Stimulated activated CD4-positive, alpha-beta T cell treated with anti-CD3 and anti-CD28 coated beads, Interleukin-1b, Interleukin-23, amount 100 ng/mL, for 1 hour (primary cell): ENCODE results near the gene RAB11FIP4.

Experiments
- DNase-seq, 2 donors: peaks; one replicate each; pipeline ENCODE4 v3.0.0-alpha.2; 2020; ENCODE audit warnings: low read depth in 2 of 2

Gene RAB11FIP4

DNA sequence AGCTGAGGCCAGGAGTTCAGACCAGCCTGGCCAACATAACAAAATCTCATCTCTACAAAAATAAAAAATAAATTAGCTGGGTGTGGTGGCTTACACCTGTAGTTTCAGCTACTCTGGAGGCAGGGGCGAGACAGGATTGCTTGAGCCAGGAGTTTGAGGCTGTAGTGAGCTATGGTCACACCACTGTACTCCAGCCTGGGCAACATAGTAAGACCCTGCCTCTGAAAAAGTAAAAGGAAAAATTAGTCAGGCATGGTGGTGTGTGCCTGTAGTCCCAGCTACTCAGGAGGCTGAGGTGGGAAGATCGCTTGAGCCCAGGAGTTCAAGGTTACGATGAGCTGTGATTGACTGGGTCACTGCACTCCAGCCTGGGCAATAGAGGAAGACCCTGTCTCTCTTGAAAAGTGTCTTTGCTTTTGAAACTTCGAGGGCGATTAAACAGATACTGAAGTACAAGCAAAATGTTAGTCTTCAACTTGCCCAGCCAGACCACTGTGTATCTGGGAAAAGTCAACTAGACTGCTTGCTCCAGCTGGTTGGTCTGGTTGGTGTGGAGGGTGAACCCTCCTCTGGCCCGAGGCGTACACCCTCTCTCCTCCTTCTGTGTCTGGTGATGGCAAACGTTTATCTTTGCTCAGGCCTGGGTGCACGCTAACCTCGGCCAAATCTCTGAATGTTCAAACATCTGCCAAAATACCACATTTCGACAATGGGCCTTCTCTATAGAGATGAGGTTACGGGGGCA, 174.9 kb downstream of the RAB11FIP4 start:
- DNase-seq, result no peak

- no peak for DNase-seq
Measured at GRCh38 chr17:31566992-31567373, 175.5 kb downstream of the RAB11FIP4 start.

DNA sequence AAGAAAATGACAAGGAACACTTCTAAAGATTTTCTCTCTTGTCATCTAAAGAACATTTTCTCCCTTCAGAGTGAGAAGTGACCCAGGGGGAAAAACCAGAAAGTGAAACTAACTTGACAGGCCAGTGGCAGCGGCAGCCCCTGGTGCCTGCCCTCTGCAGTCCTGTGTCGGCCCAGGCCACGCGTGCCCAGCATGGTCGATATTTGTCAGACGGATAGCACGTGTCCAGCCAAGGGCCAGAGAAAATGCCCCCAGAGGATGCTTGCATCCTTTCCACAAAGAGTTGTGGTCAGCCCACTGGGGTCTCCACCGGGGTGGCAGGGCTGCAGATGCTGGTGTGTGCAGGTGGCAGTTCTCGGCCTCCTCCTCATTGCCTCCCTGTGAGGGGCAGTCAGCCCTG, 176.6 kb downstream of the RAB11FIP4 start:
- DNase-seq, result no peak

GRCh38 chr17:31568539-31568938, 177.1 kb downstream of the RAB11FIP4 start:
- no peak for DNase-seq

GRCh38 chr17:31570231-31570630, 178.8 kb downstream of the RAB11FIP4 start:
- DNase-seq, result no peak

DNA sequence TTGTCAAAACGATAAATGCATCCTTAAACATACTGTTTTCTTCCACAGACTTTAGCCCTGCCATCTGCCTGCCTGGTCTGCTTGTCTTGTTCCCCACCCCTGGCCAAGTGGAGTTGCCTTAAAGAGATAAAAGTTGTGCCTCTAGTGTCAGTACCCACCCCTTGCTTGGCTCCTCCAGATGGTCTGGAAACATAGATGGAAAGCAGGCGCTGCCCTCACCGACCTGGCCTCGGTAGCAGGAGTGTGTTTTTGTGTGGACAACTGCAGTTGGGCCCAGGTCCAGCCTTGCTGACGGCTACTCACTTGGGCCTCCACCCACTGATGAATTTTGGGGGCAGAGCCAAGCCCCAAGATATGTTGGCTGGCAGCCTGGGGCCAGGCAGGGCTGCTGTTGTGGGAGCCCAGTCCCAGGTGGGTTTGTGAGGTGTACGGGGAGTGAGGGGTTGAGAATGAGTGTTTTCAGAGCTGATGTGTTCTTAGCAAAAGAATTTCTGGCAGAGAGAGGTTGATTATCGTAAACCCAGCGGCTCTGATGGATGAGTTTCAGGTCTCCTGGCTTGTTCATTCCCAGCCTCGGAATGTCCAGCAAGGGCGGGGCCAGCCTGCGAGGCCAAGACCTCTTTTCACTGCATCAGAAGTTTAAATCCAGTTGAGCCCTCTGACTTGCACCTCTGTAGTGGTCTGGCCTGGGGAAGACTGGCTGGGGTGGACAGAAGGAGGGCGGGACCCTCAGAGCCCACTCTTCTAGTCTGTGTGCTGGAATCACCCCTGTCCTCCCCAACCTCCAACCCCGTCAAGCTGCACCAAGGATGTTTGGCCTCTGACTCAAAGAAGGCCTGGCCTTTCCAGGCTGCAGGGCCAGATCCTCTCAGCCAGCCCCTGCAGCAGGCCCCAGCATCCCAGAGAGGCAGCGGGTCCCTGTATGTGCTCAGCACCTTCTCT, 179.7 kb downstream of the RAB11FIP4 start:
- no peak for DNase-seq

DNA sequence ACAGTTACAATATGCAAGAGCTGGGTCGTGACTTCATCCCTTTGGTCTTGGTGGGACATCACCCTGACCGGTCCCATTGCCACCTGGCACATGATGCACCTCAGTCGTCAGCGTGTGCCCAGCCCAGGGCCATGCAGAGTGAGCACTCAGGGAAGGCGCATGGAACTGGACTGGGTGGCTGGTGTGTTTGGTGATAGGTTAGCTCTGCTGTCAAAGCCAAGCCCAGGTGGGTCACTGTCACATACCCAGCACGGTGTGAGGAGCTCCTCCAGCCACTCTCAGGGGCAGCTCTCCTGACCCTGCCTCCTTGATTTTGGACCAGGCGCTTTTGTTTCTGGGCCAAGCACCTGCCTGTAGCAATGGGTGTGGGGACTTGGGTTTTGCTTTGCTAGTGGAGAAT, 180.9 kb downstream of the RAB11FIP4 start:
- DNase-seq, result no peak

DNA sequence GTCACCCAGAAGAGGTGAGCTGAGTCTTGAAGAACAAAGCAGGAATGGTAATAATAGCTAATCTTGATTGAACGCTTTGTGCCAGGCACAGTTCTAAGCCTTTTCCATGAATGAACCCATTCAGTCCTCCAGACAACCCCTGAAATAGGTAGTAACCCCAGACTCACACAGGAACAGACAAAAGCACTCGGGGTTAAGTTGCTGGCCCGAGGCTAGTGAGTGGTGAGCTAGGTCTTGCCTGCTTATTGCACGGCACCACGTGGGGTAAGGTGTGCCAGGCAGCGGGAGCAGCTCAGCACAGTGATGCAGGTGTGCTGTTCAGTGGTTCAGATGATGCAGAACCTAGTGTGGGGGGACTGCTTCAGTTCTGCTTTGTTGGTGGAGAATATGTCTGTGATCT, 181.6 kb downstream of the RAB11FIP4 start:
- DNase-seq, result no peak

DNA sequence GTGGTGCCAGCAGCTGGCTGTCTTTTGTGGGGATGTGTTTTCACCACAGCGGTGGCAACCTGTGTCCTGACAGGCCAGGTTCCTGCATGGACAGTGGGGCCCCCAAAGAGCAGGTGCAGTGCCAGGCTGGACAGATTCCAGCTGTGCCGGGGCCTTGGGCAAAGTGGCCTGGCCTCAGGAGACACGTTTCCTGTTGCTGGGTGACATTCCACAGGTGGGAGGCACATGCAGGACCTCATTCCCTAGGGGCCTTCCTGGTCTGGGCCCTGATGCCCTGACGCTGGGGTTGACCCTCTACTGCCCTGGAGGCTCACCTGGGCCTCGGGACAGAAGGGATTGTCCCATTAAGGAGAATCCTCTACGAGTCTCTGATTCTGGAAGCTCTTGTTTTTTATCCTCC, 182.4 kb downstream of the RAB11FIP4 start:
- DNase-seq, result no peak

DNA sequence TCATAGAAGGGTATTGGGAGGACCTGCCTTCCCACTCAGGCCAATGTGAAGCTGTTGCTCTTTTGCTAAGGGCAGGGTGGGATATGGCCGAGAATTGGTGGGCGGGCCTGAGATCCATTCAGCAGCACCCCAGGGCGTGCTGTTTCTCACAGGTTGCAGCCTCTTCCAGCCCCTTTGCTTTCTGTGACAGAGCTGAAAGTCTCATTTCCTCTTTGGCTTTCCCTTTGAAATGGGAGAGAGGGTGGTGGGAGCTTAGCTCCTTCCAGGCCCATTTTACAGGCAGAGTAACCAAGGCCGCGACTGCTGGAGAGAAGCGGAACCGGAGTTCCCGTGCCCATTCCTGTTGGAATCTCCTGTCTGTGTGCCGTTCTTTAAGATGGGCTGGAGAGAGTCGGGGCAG, 183.0 kb downstream of the RAB11FIP4 start:
- DNase-seq, result no peak

- no peak for DNase-seq
Measured at GRCh38 chr17:31575043-31575442, 183.6 kb downstream of the RAB11FIP4 start.

- DNase-seq, result no peak
Measured at GRCh38 chr17:31579265-31579664, 187.8 kb downstream of the RAB11FIP4 start.

GRCh38 chr17:31580316-31580705, 188.8 kb downstream of the RAB11FIP4 start:
- no peak for DNase-seq

DNA sequence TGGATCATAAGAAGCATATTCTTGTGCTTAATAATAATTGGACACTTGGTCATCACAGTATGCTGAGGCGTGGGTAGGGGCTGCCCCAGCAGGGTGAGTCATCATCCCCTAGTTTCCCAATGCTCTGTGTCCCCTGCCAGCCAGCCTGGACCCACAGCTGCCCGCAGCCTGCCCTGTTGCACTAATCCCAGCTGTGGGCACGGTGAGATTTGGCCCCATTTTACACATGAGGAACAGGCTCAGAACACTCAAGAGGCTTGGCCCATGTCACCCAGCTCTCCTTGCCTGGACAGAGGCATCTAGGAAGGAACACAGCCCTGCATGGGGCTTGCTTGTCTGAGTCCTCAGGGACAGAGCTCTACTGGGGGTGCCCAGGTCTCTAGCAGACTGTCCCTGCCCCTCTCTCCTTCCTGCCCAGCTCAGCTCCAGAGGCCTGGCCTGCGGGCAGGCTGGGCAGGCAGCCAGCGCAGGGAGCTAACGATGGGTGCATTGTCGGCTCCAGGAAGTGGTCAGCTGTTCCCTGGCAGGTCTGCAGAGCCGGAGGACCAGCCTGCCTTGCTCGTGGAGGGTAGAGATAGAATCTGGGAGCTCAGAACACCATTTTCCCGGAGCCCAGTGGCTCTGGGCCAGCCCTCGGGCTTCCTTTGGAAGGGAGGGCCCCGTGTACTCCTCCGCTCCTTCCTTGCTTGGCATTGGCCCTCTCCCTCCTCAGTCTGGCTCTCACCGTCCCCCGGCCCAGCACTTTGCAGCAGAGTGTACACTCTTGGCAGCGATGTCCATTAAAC, 189.4 kb downstream of the RAB11FIP4 start:
- no peak for DNase-seq

- DNase-seq, result no peak
Measured at GRCh38 chr17:31581491-31581890, 190.0 kb downstream of the RAB11FIP4 start.

GRCh38 chr17:31582151-31582907, 190.9 kb downstream of the RAB11FIP4 start:
- no peak for DNase-seq

GRCh38 chr17:31583772-31584356, 192.4 kb downstream of the RAB11FIP4 start:
- no peak for DNase-seq

DNA sequence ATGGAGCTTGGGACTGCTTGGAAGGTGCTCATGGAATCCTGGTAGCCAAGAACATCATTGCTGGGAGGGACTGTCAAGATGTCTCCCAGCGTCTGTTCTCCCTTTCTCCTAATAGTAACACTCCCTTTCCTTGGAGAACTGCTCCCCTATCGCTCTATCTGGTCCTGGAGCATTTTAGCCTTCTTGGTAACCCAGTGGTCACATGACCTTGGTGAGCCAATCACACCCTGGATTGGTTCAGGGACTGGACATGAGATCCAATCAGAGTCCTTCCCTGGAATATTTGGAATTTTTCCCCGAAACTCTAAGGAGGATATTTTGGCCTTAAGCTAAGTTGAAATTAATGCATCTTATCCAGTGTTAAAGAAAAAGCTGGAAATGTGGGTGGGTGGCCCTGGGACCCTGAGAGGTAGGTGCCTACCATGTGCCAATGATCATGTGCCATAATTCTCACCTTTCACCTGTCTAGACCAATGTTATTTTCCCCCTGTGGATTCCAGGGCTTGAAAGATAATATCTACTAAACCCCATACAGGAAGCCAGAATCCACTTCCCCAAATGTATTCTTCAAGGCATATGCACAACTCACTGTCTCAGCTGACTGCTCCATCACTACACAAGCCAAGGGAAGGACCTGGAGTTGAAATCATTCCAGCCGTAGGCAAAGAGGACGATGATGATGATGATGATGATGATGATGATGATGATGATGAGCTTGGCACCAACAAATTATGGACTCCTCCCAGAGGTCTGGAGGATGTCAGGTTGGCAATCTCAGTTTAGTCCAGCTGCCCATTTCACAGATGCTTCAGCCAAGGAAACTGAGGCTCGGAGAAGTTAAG, 193.2 kb downstream of the RAB11FIP4 start:
- DNase-seq, result no peak

GRCh38 chr17:31585280-31585630, 193.8 kb downstream of the RAB11FIP4 start:
- no peak for DNase-seq

DNA sequence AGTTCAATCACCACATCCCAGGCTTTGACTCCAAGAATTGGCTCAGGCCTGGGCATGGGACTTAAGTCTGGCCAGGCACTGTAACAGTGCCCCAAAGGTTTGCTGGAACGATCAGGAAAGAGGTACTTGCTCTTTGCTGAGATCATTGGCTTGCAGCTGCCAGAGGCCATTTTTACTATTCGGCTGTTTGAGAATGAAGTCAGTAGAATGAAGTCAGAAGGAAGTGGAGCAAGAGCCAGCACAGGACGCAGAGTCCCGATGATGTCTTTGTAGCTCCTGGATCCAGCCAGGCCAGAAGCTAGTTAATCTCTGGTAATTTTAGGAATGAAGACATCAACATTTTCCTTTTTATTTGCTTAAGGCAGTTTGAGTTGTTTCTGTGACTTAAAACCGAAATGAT, 195.5 kb downstream of the RAB11FIP4 start:
- DNase-seq, result no peak
